Measurements from ENCODE around the gene EEF1G. TPM values are rescaled to one million over a fixed set of nuclear protein-coding genes. Genes with fewer than 3 reads are reported as not detected.
"Not testable (repeated sequence)": the region's sequence is repeated elsewhere in the genome, so short reads cannot be mapped to it uniquely, and the experiment has no call there.

The EEF1G gene
- total RNA-seq, 1 donor from 2014 or later: 928 TPM

DNA sequence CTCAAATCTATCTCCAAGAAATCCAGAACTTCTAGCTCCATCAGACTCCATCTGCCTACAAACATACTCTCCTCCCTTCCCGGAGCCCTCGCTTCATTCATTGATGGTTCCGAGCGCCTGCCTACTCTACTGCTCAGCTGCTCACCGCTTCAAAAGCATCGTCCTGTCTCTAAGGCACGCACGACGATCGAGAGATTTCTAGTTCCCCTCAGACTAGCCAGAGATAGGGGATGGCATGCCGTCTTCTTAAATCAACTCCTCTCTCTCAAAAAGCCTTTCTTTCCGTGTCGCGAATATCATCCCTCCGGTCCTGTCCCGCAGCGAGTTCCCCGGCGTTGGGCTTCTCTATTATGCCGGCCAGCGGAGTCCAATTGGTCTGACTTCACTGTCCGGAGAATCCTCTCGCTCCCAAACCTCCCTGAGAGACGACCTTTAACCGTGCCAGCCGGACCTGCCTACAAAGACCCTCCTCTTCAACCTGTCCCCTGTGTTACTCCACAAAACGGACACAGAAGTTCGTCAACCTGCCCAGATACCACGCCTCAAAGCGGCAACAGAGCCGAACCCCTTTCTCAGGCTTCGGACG lies 592 bp downstream of the EEF1G start:
- Mint-ChIP-seq H3K9me3 (ENCODE audit: unreplicated experiment) (peaks cover 5% of the 10 kb centered on the region), H3K27ac (ENCODE audit: unreplicated experiment) (peak overlapping the region; percentile 94), H3K4me1 (ENCODE audit: low read depth, unreplicated experiment) (peaks cover 16% of the 10 kb centered on the region), H3K4me3 (ENCODE audit: unreplicated experiment) (peak overlapping the region; percentile 99), H3K36me3 (ENCODE audit: unreplicated experiment) (peaks cover 3% of the 10 kb centered on the region), H3K27me3 (ENCODE audit: unreplicated experiment) (peaks cover 8% of the 10 kb centered on the region)
- TF ChIP-seq, protein P1, sequence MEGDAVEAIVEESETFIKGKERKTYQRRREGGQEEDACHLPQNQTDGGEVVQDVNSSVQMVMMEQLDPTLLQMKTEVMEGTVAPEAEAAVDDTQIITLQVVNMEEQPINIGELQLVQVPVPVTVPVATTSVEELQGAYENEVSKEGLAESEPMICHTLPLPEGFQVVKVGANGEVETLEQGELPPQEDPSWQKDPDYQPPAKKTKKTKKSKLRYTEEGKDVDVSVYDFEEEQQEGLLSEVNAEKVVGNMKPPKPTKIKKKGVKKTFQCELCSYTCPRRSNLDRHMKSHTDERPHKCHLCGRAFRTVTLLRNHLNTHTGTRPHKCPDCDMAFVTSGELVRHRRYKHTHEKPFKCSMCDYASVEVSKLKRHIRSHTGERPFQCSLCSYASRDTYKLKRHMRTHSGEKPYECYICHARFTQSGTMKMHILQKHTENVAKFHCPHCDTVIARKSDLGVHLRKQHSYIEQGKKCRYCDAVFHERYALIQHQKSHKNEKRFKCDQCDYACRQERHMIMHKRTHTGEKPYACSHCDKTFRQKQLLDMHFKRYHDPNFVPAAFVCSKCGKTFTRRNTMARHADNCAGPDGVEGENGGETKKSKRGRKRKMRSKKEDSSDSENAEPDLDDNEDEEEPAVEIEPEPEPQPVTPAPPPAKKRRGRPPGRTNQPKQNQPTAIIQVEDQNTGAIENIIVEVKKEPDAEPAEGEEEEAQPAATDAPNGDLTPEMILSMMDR (IDR thresholded peaks at IDR 0.05; ENCODE audit: partially characterized antibody, unreplicated experiment): no peak
- DNase-seq: no peak

DNA sequence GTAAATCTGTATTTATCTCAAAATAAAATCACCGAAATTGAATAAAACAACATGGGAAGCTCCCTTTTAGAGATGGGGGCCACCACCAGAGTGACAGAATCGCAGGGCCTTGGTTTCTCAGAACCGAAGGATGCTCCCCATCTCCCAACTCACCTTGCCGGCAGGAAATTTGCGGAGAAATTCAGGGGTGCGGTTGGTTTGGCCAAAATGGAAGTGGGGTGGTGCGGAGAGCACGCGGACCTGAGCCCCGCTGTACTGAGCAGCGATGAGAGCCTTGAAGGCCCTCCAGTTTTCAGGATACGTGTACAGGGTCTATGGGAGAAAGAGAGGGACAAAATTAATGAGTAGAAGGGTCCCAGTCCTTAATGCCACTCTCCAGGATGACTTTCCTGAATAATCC lies 1.3 kb downstream of the EEF1G start:
- TF ChIP-seq, protein P1 (IDR thresholded peaks at IDR 0.05; ENCODE audit: partially characterized antibody, unreplicated experiment): no peak
- Mint-ChIP-seq H3K27ac (ENCODE audit: unreplicated experiment) (peak overlapping the region; percentile 94), H3K36me3 (ENCODE audit: unreplicated experiment) (peaks cover 3% of the 10 kb centered on the region), H3K4me1 (ENCODE audit: low read depth, unreplicated experiment) (peaks cover 16% of the 10 kb centered on the region), H3K9me3 (ENCODE audit: unreplicated experiment) (peaks cover 5% of the 10 kb centered on the region), H3K4me3 (ENCODE audit: unreplicated experiment) (peak overlapping the region; percentile 99), H3K27me3 (ENCODE audit: unreplicated experiment) (peaks cover 8% of the 10 kb centered on the region)
- DNase-seq: no peak

DNA sequence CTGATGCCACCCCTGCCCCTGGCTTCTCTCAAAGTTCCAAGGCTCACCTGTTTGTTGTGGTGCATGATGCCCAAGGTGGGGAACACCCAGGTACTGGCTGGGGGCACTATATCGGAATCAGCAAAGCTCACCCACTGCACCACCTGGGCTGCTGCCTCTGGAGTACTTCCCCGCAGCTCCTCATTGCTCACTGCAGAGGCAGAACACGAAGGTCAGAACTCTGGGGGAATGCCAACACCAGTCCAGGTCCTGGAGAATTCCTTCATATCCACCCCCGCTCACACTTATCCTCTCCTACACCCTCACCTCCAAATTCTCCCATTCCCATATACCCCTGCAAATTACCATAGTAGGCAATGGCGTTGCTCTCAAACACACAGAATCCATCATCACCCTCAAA lies 2.2 kb downstream of the EEF1G start:
- DNase-seq; H3K36me3 Mint-ChIP-seq (ENCODE audit: unreplicated experiment); H3K27ac Mint-ChIP-seq (ENCODE audit: unreplicated experiment); H3K9me3 Mint-ChIP-seq (ENCODE audit: unreplicated experiment); H3K27me3 Mint-ChIP-seq (ENCODE audit: unreplicated experiment): not testable (repeated sequence)
- Mint-ChIP-seq H3K4me3 (ENCODE audit: unreplicated experiment) (peak overlapping the region; percentile 67), H3K4me1 (ENCODE audit: low read depth, unreplicated experiment) (peaks cover 16% of the 10 kb centered on the region)

DNA sequence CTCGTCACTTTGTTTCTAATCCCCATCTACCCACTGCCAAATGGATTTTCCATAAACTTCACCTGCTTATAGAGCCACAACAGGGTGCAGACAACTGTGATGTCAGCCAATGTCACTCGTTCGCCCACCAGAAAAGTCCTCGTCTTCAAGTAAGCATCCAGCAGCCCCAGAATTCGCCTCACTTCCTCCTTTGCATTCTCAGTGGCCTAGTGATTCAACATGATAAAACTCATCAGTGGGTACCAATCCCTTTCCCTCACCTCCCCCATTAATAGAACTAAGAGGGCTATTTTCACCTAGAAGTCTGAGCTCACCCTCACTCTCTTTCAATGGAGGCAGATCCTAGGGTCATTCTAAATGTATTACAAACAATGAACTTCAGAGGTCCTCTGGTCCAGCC lies 2.8 kb downstream of the EEF1G start:
- H3K27ac Mint-ChIP-seq (ENCODE audit: unreplicated experiment); H3K9me3 Mint-ChIP-seq (ENCODE audit: unreplicated experiment); DNase-seq; H3K36me3 Mint-ChIP-seq (ENCODE audit: unreplicated experiment); H3K27me3 Mint-ChIP-seq (ENCODE audit: unreplicated experiment); H3K4me3 Mint-ChIP-seq (ENCODE audit: unreplicated experiment): not testable (repeated sequence)
- H3K4me1 Mint-ChIP-seq (ENCODE audit: low read depth, unreplicated experiment): peaks cover 16% of the 10 kb centered on the region

DNA sequence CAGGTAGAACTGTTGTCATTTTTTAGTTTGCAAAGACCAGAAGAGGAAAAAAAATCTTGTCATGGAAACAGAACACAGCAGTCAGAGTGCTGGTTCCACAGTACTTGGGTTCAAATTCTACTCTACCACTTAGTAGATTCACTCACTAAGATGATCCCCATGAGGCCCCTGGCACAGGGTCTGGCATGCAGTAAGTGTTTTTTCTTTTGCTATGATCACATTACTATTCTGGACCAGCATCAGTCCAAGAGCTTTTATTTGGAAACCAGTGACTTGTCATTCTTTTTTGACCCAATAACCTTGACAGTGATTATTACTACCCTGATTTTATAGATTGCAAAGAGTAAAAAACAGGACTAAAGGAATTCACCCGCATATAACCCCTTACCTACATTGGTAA lies 4.1 kb downstream of the EEF1G start:
- peaks cover 7% of the 10 kb centered on the region for H3K27me3 Mint-ChIP-seq (ENCODE audit: unreplicated experiment)
- no peak overlapping the region for H3K4me3 Mint-ChIP-seq (ENCODE audit: unreplicated experiment)
- peaks cover 13% of the 10 kb centered on the region for H3K4me1 Mint-ChIP-seq (ENCODE audit: low read depth, unreplicated experiment)
- no peak for DNase-seq
- H3K36me3 Mint-ChIP-seq (ENCODE audit: unreplicated experiment): peaks cover 3% of the 10 kb centered on the region
- TF ChIP-seq, protein P1 (IDR thresholded peaks at IDR 0.05; ENCODE audit: partially characterized antibody, unreplicated experiment): no peak
- peaks cover 1% of the 10 kb centered on the region for H3K9me3 Mint-ChIP-seq (ENCODE audit: unreplicated experiment)
- H3K27ac Mint-ChIP-seq (ENCODE audit: unreplicated experiment): no peak overlapping the region

DNA sequence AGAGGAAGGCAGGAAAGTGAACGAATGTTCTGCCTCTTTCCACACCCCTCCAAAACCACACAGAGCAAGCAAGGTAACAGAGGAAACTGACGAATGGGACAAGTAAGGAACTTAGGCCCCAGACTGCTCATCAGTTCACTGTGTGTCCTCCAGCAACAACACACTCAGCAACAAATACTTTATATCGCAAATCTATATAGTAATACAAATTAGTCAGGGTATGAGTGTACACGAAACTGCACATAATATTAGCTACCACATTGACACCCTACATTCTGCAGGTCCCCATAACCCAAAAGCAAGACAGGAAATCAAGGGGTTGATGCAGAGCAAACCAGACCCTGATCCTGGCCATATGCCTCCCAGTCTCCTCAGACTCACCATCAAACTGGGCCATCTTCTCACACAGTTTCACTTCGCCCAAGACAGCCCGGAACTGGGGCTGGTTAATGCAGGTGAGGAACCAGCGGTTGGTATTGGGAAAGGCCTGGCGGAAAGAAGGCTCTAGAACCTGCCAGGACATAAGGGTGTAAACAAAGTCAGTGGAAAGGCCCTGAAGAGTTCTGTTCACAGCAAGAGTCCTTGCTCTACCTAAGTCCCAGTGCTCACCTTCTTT lies 6.6 kb downstream of the EEF1G start:
- TF ChIP-seq, protein P1 (IDR thresholded peaks at IDR 0.05; ENCODE audit: partially characterized antibody, unreplicated experiment): no peak
- Mint-ChIP-seq H3K27me3 (ENCODE audit: unreplicated experiment) (peaks cover 2% of the 10 kb centered on the region), H3K36me3 (ENCODE audit: unreplicated experiment) (peaks cover under 1% of the 10 kb centered on the region), H3K4me3 (ENCODE audit: unreplicated experiment) (no peak overlapping the region), H3K27ac (ENCODE audit: unreplicated experiment) (no peak overlapping the region), H3K9me3 (ENCODE audit: unreplicated experiment) (no peaks in the 10 kb centered on the region), H3K4me1 (ENCODE audit: low read depth, unreplicated experiment) (peaks cover 4% of the 10 kb centered on the region)
- no peak for DNase-seq
